ENCODE data around the gene COL4A1.

- no peak for TF ChIP-seq POLR2A (IDR thresholded peaks at IDR 0.05; ENCODE audit: low read length)
- TF ChIP-seq GATA1 (IDR thresholded peaks at IDR 0.05; ENCODE audit: low read depth, low read length), result no peak
Observed at GRCh38 chr13:110239280-110240125, 67.5 kb downstream of the COL4A1 start.
